Heart left ventricle (tissue), 16 donors: ENCODE data around the gene UVSSA. TPM values are rescaled to one million over a fixed set of nuclear protein-coding genes. Genes with fewer than 3 reads are reported as not detected.

Experiments used
- ATAC-seq, 4 donors: fragments of 200-7000 bp; cut with Tn5 transposase; one replicate each; pipeline ENCODE4 v1.9.1; 2020 to 2022; ENCODE audit warnings: moderate library complexity in 4 of 4, mild to moderate bottlenecking in 3 of 4, moderate number of reproducible peaks in 1 of 4
- DNase-seq, 5 donors: peaks; one replicate each; pipeline ENCODE4 v3.0.0-alpha.2; 2020
- H3K27ac ChIP-seq, 12 donors: fragments of 200-600 bp; sonication (generic) in 4 of 12; one replicate each; pipeline versions ENCODE4 v1.5.0 to v1.8.0; 2016 to 2022; ENCODE audit warnings: mild to moderate bottlenecking in 2 of 12
- H3K27me3 ChIP-seq, 9 donors: fragments of 200-600 bp; sonication (generic) in 2 of 9; one replicate each; pipeline versions ENCODE4 v1.5.1 to v1.8.0; 2016 to 2022; ENCODE audit warnings: mild to moderate bottlenecking in 3 of 9
- H3K36me3 ChIP-seq, 9 donors: fragments of 200-600 bp; sonication (generic) in 2 of 9; one replicate each; pipeline versions ENCODE4 v1.5.0 to v1.8.0; 2018 to 2022; ENCODE audit warnings: mild to moderate bottlenecking in 2 of 9
- H3K4me1 ChIP-seq, 12 donors: fragments of 200-600 bp; sonication (generic) in 4 of 12; one replicate each; pipeline versions ENCODE4 v1.5.0 to v1.8.0; 2016 to 2022; ENCODE audit warnings: mild to moderate bottlenecking in 3 of 12
- H3K4me3 ChIP-seq, 12 donors: fragments of 200-600 bp; sonication (generic) in 4 of 12; one replicate each; pipeline versions ENCODE4 v1.5.0 to v1.8.0; 2017 to 2022; ENCODE audit warnings: mild to moderate bottlenecking in 9 of 12, moderate library complexity in 4 of 12
- H3K9me3 ChIP-seq, 12 donors: fragments of 200-600 bp; sonication (generic) in 4 of 12; one replicate each; pipeline versions ENCODE4 v1.5.0 to v1.8.0; 2016 to 2022; ENCODE audit warnings: mild to moderate bottlenecking in 1 of 12
- POLR2A ChIP-seq, 2 donors: fragments of 450-650 bp; IDR thresholded peaks; one replicate each; pipeline ENCODE4 v1.6.1; 2017; ENCODE audit warnings: antibody characterized with exemption in 2 of 2, mild to moderate bottlenecking in 2 of 2, moderate library complexity in 2 of 2
- WGBS, 4 donors: extraction: QIAGEN DNeasy Blood & Tissue Kit in 2 of 4; methylation state at CpG; one replicate each; pipeline versions ENCODE4 v1.1.5 to v1.1.7; 2013 to 2018; 5-methylcytosine and 5-hydroxymethylcytosine counted together
- intact Hi-C, 10 donors: fragments of 100-400 bp; cut with DNase I; formaldehyde crosslinking; loops; one replicate each; pipeline versions ENCODE4 v1.11.1 to v1.14.2; 2022
- polyA plus RNA-seq, 2 donors: library from polyadenylated mRNA; stranded (reverse); fragments of 200-250 nt; gene quantifications; one replicate each; pipeline ENCODE4 v1.2.3, GENCODE V29; 2013
- total RNA-seq, 9 donors: library from RNA; depleted of rRNA in 2 of 9; stranded (reverse); fragments of >200 nt in 2 of 9; fragmentation: NEBNext Ultra II Directional in 3 of 9; extraction: Animal tissue kit (Norgen Biotek cat#: 25700) in 3 of 9; gene quantifications; one replicate each; pipeline versions ENCODE4 v1.1.0 to v1.2.4, GENCODE V29; 2016 to 2023
- TF ChIP-seq, protein P1 (sequence below), 12 donors: fragments of 200-600 bp; sonication (generic) in 4 of 12; IDR thresholded peaks; one replicate each; pipeline versions ENCODE4 v1.5.0 to v1.8.0; 2018 to 2022; ENCODE audit warnings: antibody characterized with exemption in 12 of 12, mild to moderate bottlenecking in 5 of 12
- donor health status: ischemic (EF 13 %, LVEDD 7.1; RV severe dilation, severe dysfunction).
- donor health status: healthy with polysubstance abuse.
- donor health status: DM: no; HTN: yes; CAD: no.
- donor health status: DM: no; HTN: no; CAD: no.
- donor health status: ischemic (EF 25% LVEDD 6.9; RV normal size, moderate dysfunction).
- donor health status: ischemic (EF 25% LVEDD 5.7; RV mildly dilated, moderate dysfunction).
- donor health status: healthy.
- donor health status: DM: yes; HTN: yes; CAD: no.
- donor health status: ischemic (EF 35%, LVEDD 5.7; RV mildly dilated, moderate dysfunction).
- donor health status: nonischemic (EF 11% LVEDD 7.7; RV severe dilation, severe dysfunction).
- donor health status: DM: yes; HTN: yes; CAD: no.
- donor health status: PGD.
- donor health status: ischemic (EF 29% LVEDD 5.4; RV normal size, mild dysfunction).
- donor health status: nonischemic (EF 23%, LVEDD 6.1; RV moderate dilation, normal function).

UVSSA gene
- total and polyA plus RNA-seq, 11 donors, result 4.7 to 14.2 (median 6.7) TPM

GRCh38 chr4:1351854-1352566 lies 5.0 kb downstream of the UVSSA start:
- peaks cover 0 to 51% (median 17%) of the 10 kb centered on the region in 9 donors for H3K36me3 ChIP-seq
- peaks cover 0 to 25% (median 13%) of the 10 kb centered on the region in 12 donors for H3K4me1 ChIP-seq
- 31 to 38% (median 37%) methylated on average over 23 to 24 of the region's 24 CpGs for WGBS, 4 donors
- TF ChIP-seq, protein P1, sequence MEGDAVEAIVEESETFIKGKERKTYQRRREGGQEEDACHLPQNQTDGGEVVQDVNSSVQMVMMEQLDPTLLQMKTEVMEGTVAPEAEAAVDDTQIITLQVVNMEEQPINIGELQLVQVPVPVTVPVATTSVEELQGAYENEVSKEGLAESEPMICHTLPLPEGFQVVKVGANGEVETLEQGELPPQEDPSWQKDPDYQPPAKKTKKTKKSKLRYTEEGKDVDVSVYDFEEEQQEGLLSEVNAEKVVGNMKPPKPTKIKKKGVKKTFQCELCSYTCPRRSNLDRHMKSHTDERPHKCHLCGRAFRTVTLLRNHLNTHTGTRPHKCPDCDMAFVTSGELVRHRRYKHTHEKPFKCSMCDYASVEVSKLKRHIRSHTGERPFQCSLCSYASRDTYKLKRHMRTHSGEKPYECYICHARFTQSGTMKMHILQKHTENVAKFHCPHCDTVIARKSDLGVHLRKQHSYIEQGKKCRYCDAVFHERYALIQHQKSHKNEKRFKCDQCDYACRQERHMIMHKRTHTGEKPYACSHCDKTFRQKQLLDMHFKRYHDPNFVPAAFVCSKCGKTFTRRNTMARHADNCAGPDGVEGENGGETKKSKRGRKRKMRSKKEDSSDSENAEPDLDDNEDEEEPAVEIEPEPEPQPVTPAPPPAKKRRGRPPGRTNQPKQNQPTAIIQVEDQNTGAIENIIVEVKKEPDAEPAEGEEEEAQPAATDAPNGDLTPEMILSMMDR (IDR thresholded peaks at IDR 0.05), result peak; percentile 84 to 99 (median 92)
- TF ChIP-seq POLR2A (IDR thresholded peaks at IDR 0.05), result no peak
- DNase-seq (peak; percentile 75 to 91 (median 85)), ATAC-seq (peak in 3 of 4 donors; percentile 14 to 33 (median 21))
- H3K27ac ChIP-seq, result peak overlapping the region in 1 of 12 donors; percentile 17
- intact Hi-C loops, result loop anchor here in 9 of 10 donors (2.0 to 10.0 kb wide), 6 partner anchors 65 to 373 kb away; partner anchors contain the start of genes TACC3 (in 6 of the 9), TMEM129 (in 6 of the 9) and MAEA (in 1 of the 9)
- H3K9me3 ChIP-seq, result no peaks in the 10 kb centered on the region
- H3K4me3 ChIP-seq, result no peak overlapping the region
- H3K27me3 ChIP-seq, result no peaks in the 10 kb centered on the region

DNA sequence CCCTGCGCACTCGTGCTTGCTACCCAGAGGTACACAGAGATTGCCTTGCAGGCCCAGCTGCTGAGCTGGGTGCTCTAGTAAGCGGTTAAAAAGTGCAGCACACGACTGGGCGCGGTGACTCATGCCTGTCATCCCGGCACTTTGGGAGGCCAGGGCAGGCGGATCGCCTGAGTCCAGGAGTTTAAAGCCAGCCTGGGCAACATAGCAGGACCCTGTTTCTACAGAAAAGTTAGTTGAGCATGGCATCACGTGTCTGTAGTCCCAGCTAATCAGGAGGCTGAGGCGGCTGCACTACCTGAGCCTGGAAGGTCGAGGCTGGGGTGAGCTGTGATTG lies 5.5 kb downstream of the UVSSA start:
- ATAC-seq, result no peak
- H3K36me3 ChIP-seq, result peaks cover 0 to 51% (median 17%) of the 10 kb centered on the region in 9 donors
- H3K27ac ChIP-seq, result no peak overlapping the region
- no peaks in the 10 kb centered on the region for H3K27me3 ChIP-seq
- intact Hi-C loops, result loop anchor here in 8 of 10 donors (2.0 to 10.0 kb wide), 6 partner anchors 65 to 372 kb away; partner anchors contain the start of genes TACC3 (in 6 of the 8), TMEM129 (in 6 of the 8) and MAEA (in 1 of the 8)
- no peaks in the 10 kb centered on the region for H3K9me3 ChIP-seq
- 87 to 94% (median 92%) methylated on average over 10 to 12 of the region's 12 CpGs for WGBS, 4 donors
- no peak overlapping the region for H3K4me3 ChIP-seq
- TF ChIP-seq, protein P1 (IDR thresholded peaks at IDR 0.05), result no peak
- no peak for TF ChIP-seq POLR2A (IDR thresholded peaks at IDR 0.05)
- DNase-seq, result no peak
- peaks cover 0 to 25% (median 12%) of the 10 kb centered on the region in 12 donors for H3K4me1 ChIP-seq

GRCh38 chr4:1353186-1354055 lies 6.4 kb downstream of the UVSSA start:
- Histone ChIP-seq H3K36me3 (peaks cover 0 to 58% (median 18%) of the 10 kb centered on the region in 9 donors), H3K4me3 (no peak overlapping the region), H3K9me3 (no peaks in the 10 kb centered on the region), H3K4me1 (peaks cover 0 to 17% (median 4%) of the 10 kb centered on the region in 12 donors), H3K27me3 (no peaks in the 10 kb centered on the region), H3K27ac (no peak overlapping the region)
- peak in 1 of 5 donors; percentile 61 for DNase-seq
- intact Hi-C loops, result loop anchor here in 8 of 10 donors (2.0 to 10.0 kb wide), 7 partner anchors 66 to 371 kb away; partner anchors contain the start of genes TACC3 (in 6 of the 8), TMEM129 (in 6 of the 8) and MAEA (in 1 of the 8)
- no peak for TF ChIP-seq POLR2A (IDR thresholded peaks at IDR 0.05)
- TF ChIP-seq, protein P1 (IDR thresholded peaks at IDR 0.05), result no peak
- ATAC-seq, result no peak
- 89 to 97% (median 92%) methylated on average over 6 to 30 of the region's 30 CpGs for WGBS, 4 donors
